GM18951 (cell line): ENCODE data around the gene SLC4A8.

Source experiments
- POLR2A ChIP-seq: IDR thresholded peaks from 4 replicates; pipeline ENCODE4 v1.6.1; 2011; ENCODE audit warnings: mild to moderate bottlenecking; ENCODE audit not compliant: insufficient read length, insufficient read depth; ENCODE audit errors: extremely low read depth
- in situ Hi-C: fragments of 300-500 bp; cut with MboI; formaldehyde crosslinking; loops from one replicate; pipeline ENCODE4 v1.12.0; 2022; ENCODE audit warnings: low sequenced_read_pairs, mixed read lengths, inconsistent platforms; ENCODE audit not compliant: unreplicated experiment

SLC4A8 gene

DNA sequence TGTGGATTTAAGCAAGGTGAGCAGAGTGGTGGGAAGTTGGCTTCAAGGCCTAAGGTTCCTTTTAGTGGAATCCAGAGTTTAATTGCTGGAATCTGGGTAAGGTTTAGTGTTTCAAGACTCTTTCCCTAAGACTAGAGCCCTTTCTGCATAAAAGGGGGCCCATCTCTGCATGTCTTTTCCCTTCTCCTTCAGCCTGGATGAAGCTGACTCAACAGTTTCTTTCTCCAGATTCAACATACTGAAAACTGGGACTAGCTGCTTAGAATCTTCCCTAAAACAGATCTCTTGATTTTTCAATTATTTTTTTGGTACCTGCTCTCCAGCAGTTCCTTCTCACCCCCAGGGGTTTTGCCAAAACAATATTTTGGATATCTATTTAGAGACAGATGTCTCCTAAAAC, 34.0 kb downstream of the SLC4A8 start:
- in situ Hi-C loops, result no loop called here
- no peak for TF ChIP-seq POLR2A

GRCh38 chr12:51460519-51460918, 35.9 kb downstream of the SLC4A8 start:
- in situ Hi-C loops, result no loop called here
- no peak for TF ChIP-seq POLR2A

- in situ Hi-C loops, result no loop called here
- TF ChIP-seq POLR2A, result no peak
Observed at GRCh38 chr12:51465491-51465890, 40.9 kb downstream of the SLC4A8 start.

DNA sequence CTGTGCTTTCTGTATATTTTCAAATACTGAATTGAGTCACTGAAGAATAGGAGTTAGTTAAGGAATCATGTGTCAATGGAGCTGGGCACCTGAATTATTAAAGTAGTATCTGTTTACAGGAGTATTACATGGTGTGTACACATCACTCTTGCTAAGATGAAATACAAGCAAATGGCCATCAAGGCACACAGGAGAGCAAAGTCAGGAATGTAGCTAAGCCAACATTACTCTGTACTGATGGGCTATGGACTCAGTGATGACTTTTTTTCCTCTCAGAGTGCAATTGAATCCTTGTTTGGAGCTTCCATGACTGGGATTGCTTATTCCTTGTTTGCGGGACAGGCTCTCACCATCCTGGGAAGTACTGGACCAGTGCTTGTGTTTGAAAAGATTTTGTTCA, 45.5 kb downstream of the SLC4A8 start:
- no peak for TF ChIP-seq POLR2A
- in situ Hi-C loops, result no loop called here

DNA sequence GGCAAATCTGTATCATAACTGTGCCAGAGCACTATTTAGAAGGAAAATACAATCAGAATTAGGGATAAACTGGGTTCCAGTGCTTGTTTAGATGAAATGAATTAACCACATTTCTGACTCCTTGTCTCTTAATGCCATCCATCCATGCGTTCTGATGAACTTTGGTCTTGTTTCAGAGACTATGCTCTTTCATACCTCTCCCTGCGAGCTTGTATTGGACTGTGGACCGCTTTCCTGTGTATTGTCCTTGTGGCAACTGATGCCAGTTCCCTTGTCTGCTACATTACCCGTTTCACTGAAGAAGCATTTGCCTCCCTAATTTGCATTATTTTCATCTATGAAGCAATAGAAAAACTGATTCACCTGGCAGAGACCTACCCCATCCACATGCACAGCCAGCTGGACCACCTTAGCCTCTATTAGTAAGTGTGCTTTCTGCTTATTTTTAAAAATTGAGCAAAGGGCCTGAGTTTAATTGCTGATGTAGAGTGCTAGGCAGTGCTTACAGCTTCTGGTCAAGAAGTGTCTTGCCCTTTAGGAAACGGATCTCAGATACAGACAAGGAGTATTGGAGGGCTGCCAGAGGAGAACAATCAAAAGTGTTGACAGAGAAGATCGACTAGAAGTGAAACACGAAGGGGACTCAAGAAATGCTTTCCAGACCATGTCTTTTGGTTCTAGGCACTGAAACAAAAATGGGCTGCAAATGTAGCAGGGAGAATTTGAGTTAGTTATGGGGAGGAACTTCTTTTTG, 46.7 kb downstream of the SLC4A8 start:
- in situ Hi-C loops, result no loop called here
- TF ChIP-seq POLR2A, result no peak

- TF ChIP-seq POLR2A, result no peak
- in situ Hi-C loops, result no loop called here
Observed at GRCh38 chr12:51472984-51473383, 48.4 kb downstream of the SLC4A8 start.

DNA sequence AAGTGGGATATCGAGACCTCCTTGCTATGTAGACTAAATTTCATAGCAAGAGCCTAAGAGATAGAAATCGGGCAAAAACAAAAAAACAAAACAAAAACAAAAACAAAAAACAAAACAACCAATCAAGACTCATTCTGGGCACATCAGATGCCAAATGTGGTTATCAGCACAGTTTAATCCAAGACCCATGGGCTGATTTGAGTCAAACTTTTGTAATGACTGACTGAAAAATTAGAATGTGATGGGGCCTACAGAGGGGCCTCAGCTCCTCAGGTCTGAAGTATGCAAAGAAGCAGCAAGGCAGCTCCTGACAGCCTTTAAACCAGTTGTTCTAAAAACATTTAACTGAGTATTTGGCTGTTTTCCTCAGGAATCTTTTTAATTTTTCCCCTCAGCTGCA, 49.3 kb downstream of the SLC4A8 start:
- no peak for TF ChIP-seq POLR2A
- in situ Hi-C loops, result no loop called here

DNA sequence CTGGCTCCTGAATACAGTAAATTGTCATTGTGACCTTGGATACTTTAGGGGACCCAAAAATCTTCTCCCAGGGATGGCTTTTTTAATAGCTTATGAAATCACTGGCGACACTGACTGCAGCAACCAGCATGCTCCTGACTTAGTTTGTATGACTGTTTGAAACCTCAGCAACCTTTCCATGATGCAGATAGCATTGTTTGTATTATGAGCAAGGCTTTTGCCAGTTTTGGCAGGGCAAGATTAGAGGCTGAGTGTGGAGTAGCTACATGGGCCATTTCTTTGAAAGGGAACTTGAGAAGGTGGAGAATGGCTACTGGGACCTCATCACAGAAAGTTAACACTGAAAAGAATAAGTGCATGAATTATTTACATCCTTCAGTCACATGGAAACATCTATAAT, 50.9 kb downstream of the SLC4A8 start:
- TF ChIP-seq POLR2A, result no peak
- in situ Hi-C loops, result no loop called here

DNA sequence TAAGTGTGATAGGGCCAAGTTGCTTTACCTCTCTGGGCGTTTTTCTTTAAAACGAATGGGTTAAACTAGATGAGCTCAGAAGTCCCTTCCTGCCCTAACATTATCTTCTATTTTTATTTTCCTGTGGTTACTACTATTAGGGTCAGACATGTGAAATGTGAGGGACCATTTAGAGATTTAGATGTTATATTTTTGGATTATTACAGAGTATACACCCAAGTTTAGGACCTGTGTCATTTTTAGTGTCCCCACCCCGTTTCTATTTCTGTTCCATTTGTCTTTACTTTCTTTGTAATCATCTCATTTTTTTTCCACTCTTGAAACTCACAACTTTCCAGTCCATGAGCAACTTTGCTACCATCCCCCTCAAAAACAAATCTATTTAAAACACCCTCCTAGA, 56.3 kb downstream of the SLC4A8 start:
- in situ Hi-C loops, result no loop called here

GRCh38 chr12:51482929-51483697, 58.5 kb downstream of the SLC4A8 start:
- in situ Hi-C loops, result no loop called here
- no peak for TF ChIP-seq POLR2A

More for the DNA sequence above, 56.3 kb downstream of the SLC4A8 start:
- TF ChIP-seq POLR2A, result no peak

- no peak for TF ChIP-seq POLR2A
Observed at GRCh38 chr12:51484119-51484518, 59.5 kb downstream of the SLC4A8 start.

GRCh38 chr12:51488281-51488680, 63.6 kb downstream of the SLC4A8 start:
- in situ Hi-C loops, result no loop called here
- no peak for TF ChIP-seq POLR2A

More at GRCh38 chr12:51484119-51484518, 59.5 kb downstream of the SLC4A8 start:
- in situ Hi-C loops, result no loop called here

DNA sequence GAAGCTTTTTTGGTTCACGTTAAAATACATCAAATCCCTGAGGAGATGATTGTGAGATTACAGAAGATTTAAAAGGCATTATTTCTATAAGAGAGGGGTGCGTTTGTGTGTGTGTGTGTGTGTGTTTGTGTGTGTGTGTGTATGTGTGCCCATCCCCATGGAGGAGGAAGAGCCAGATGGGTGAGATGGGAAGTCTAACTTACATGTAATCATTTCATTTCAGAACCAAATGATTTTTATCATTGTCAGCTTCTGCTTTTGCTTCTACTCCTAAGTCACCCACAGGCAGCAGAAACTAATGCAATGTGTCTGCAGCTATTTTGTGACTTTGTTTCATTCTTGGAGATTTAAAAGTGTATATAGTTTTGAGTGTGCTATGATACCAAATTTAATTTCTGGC, 68.7 kb downstream of the SLC4A8 start:
- in situ Hi-C loops, result no loop called here
- no peak for TF ChIP-seq POLR2A

DNA sequence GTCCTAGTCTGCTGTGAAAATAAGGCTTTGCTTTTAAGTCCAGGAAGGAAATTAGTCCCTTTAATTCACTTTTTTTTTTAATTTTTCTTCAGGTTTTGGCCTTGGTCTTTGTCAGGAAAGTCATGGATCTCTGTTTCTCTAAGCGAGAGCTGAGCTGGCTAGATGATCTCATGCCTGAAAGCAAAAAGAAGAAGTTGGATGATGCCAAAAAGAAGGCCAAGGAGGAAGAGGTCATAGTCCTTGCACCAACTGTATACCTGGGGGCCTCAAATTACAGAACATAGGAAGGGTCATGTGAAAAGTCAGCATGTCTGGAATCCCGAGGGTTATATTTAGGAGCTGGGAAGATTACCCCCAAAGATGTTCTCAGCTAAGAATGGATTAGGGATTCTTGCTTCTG, 72.3 kb downstream of the SLC4A8 start:
- in situ Hi-C loops, result no loop called here
- no peak for TF ChIP-seq POLR2A

GRCh38 chr12:51504851-51505250, 80.2 kb downstream of the SLC4A8 start:
- in situ Hi-C loops, result no loop called here
- no peak for TF ChIP-seq POLR2A
